Measurements from ENCODE around the gene ADIPOQ. TPM values are rescaled to one million over a fixed set of nuclear protein-coding genes. Genes with fewer than 3 reads are reported as not detected.

Gene ADIPOQ
- total and polyA plus RNA-seq, 2 of the 13 experiments (the other 11 are each of a cell fraction or from before 2014, with no cell fraction given) = not detected

GRCh38 chr3:186823386-186823785 is 19.1 kb upstream of the ADIPOQ start:
- peaks cover 0 to 25% of the 10 kb centered on the region in 2 experiments; a peak in 4 of 5 replicates for H3K27me3 ChIP-seq (ENCODE audit: control insufficient read depth in 1 of 2, insufficient read depth in 2 of 2, low read length in 2 of 2)
- ChIA-PET POLR2A (no interaction called here), CTCF (ENCODE audit: low intra/inter-chr PET ratio, low total read pairs) (no interaction called here)
- H3K4me3 ChIP-seq (replicated peaks in 1 of 3; ENCODE audit: insufficient read depth in 1 of 3, low read depth in 2 of 3, low read length in 3 of 3) = no peak overlapping the region
- no peak for FAIRE-seq
- H3K9me3 ChIP-seq (ENCODE audit: low read length) = no peaks in the 10 kb centered on the region
- no peaks in the 10 kb centered on the region for H3K79me2 ChIP-seq (ENCODE audit: insufficient read depth, low read length)
- no peak overlapping the region for H3K4me2 ChIP-seq (ENCODE audit: low read depth, low read length)
- DNase-seq (ENCODE audit: low spot score) = no peak
- no peak overlapping the region for H3K9ac ChIP-seq (ENCODE audit: insufficient read depth, low read depth, low read length)
- ATAC-seq = no peak
- no peak overlapping the region for H3K27ac ChIP-seq (ENCODE audit: extremely low read length, insufficient read depth, low read length)
- BruUV-seq (replicated peaks) = no TSS peak
- in situ Hi-C loops (cut with HindIII; ENCODE audit: extremely low pct_ligation_motif_present, low pct_unique_long_range_greater_than_20kb) = loop anchor here (25.0 kb wide), 2 partner anchors 561 to 836 kb away; no protein-coding TSS in a partner anchor
- TF ChIP-seq HNF1B (CRISPR knock-in tag; IDR thresholded peaks at IDR 0.05) = no peak
- TF ChIP-seq ZNF670 (CRISPR knock-in tag; IDR thresholded peaks at IDR 0.05; ENCODE audit: borderline replicate concordance) = no peak
- intact Hi-C loops (cut with micrococcal nuclease; ENCODE audit: unreplicated experiment) = no loop called here
- no peak overlapping the region for H2AFZ ChIP-seq (ENCODE audit: low read length)
- H4K20me1 ChIP-seq (ENCODE audit: insufficient read depth, low read length) = peaks cover 4% of the 10 kb centered on the region; the same call in 1 of the 2 replicates
- whole genome bisulfite sequencing (ENCODE audit: low lambda C conversion rate) = 38% methylated on average over 2 of the region's 2 CpGs
- H3K4me1 ChIP-seq (ENCODE audit: insufficient read depth, low read length) = peaks cover 53% of the 10 kb centered on the region
- H3K36me3 ChIP-seq (replicated peaks in 1 of 2; ENCODE audit: control insufficient read depth in 1 of 2, insufficient read depth in 2 of 2, low read length in 2 of 2) = no peaks in the 10 kb centered on the region

- peak; percentile 51 for ATAC-seq
- in situ Hi-C loops (cut with HindIII; ENCODE audit: extremely low pct_ligation_motif_present, low pct_unique_long_range_greater_than_20kb) = loop anchor here (25.0 kb wide), 2 partner anchors 562 to 837 kb away; no protein-coding TSS in a partner anchor
- Histone ChIP-seq H3K27ac (ENCODE audit: extremely low read length, insufficient read depth, low read length) (no peak overlapping the region), H3K4me2 (ENCODE audit: low read depth, low read length) (peak overlapping the region; percentile 75), H3K36me3 (replicated peaks in 1 of 2; ENCODE audit: control insufficient read depth in 1 of 2, insufficient read depth in 2 of 2, low read length in 2 of 2) (no peaks in the 10 kb centered on the region), H3K9ac (ENCODE audit: insufficient read depth, low read depth, low read length) (no peak overlapping the region), H3K27me3 (ENCODE audit: control insufficient read depth in 1 of 2, insufficient read depth in 2 of 2, low read length in 2 of 2) (peaks cover 0 to 33% of the 10 kb centered on the region in 2 experiments; a peak in 4 of 5 replicates), H4K20me1 (ENCODE audit: insufficient read depth, low read length) (peaks cover 5% of the 10 kb centered on the region; the same call in 1 of the 2 replicates), H2AFZ (ENCODE audit: low read length) (no peak overlapping the region), H3K4me1 (ENCODE audit: insufficient read depth, low read length) (peaks cover 46% of the 10 kb centered on the region), H3K9me3 (ENCODE audit: low read length) (no peaks in the 10 kb centered on the region), H3K4me3 (replicated peaks in 1 of 3; ENCODE audit: insufficient read depth in 1 of 3, low read depth in 2 of 3, low read length in 3 of 3) (peak overlapping the region; percentile 14 to 60 (median 25)), H3K79me2 (ENCODE audit: insufficient read depth, low read length) (no peaks in the 10 kb centered on the region)
- ChIA-PET POLR2A (interaction anchor here (0.7 to 2.1 kb wide), 6 partner anchors 12 to 215 kb away, joined by 3 to 6 read pairs (median 4); partner anchors contain the start of genes EIF4A2 and RFC4), CTCF (ENCODE audit: low intra/inter-chr PET ratio, low total read pairs) (no interaction called here)
- no TSS peak for BruUV-seq (replicated peaks)
- intact Hi-C loops (cut with micrococcal nuclease; ENCODE audit: unreplicated experiment) = no loop called here
- WGBS (ENCODE audit: low lambda C conversion rate) = 9% methylated on average over 10 of the region's 18 CpGs
- no peak for DNase-seq (ENCODE audit: low spot score)
- no peak for FAIRE-seq
- TF ChIP-seq ZNF230 (CRISPR knock-in tag; IDR thresholded peaks at IDR 0.05) (no peak), SMYD3 (CRISPR knock-in tag; IDR thresholded peaks at IDR 0.05) (no peak), NFKB2 (CRISPR knock-in tag; IDR thresholded peaks at IDR 0.05; ENCODE audit: borderline replicate concordance) (peak; percentile 56; the same call in 1 of the 2 replicates), CSRNP2 (CRISPR knock-in tag; conservative IDR thresholded peaks at IDR 0.05; ENCODE audit: low read depth) (no peak), ZFX (CRISPR knock-in tag; IDR thresholded peaks at IDR 0.05; ENCODE audit: low read depth) (0 out of 2 replicates have a peak, but pooled peaks have one; percentile 1), SP5 (CRISPR knock-in tag; IDR thresholded peaks at IDR 0.05; ENCODE audit: borderline replicate concordance, low read depth) (peak; percentile 20; the same call in 1 of the 2 replicates), MED1 (CRISPR knock-in tag; IDR thresholded peaks at IDR 0.05) (0 out of 2 replicates have a peak, but pooled peaks have one; percentile 29), ZFP36L1 (CRISPR knock-in tag; IDR thresholded peaks at IDR 0.05) (no peak), ZNF704 (CRISPR knock-in tag; IDR thresholded peaks at IDR 0.05; ENCODE audit: borderline replicate concordance) (0 out of 2 replicates have a peak, but pooled peaks have one; percentile 8), KDM2A (CRISPR knock-in tag; IDR thresholded peaks at IDR 0.05; ENCODE audit: borderline replicate concordance, low read depth) (peak; percentile 47; the same call in 1 of the 2 replicates)
Observed at GRCh38 chr3:186824430-186825139, 17.9 kb upstream of the ADIPOQ start.
